GM21515 (cell line): ENCODE measurements around the gene ANKRD6.
"Not testable (repeated sequence)": the region's sequence is repeated elsewhere in the genome, so short reads cannot be mapped to it uniquely, and the experiment has no call there.

ENCODE experiments used
- ATAC-seq: cut with Tn5 transposase; IDR thresholded peaks from one replicate; pipeline ENCODE4 v1.9.1; 2021; ENCODE audit not compliant: unreplicated experiment

Gene ANKRD6

GRCh38 chr6:89641581-89641980 lies 208.6 kb downstream of the ANKRD6 start:
- not testable (repeated sequence) for ATAC-seq

DNA sequence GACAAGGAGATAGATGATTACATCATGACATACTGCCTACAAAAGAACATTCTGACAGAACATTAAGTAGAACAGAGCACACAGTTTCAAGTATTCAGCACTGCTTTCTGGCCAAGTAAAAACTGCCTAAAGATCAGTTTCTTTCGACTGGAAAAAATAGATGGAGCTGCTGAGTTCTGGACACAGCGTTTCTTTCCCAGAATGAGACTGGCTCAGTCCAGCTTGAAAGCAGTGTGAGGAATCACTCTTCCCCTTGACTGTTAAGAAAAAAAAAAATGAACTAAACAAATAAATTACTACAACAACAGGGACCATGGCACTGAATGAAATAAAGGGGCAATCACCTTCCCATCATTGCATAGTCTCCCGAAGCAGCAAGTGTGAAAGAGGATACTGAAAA lies 210.0 kb downstream of the ANKRD6 start:
- no peak for ATAC-seq

DNA sequence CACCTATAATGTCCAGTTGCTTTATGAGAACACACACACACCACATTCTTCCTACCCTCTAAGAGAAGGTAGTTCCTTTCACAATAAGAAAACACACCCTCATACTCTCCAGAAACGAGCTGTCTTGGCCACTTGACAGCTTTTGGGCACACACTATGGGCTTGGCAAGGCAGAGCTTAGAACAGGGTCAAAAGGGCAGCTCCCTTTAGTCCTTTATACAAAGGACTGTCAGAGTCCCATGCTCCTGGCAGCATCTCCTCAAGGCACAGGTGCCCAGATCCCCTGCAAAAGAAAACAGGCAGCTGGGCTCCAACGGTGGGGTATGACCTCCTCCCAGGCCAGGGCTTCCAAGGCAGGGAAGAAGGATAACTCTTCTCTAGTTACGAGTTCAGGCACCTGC lies 210.5 kb downstream of the ANKRD6 start:
- no peak for ATAC-seq

DNA sequence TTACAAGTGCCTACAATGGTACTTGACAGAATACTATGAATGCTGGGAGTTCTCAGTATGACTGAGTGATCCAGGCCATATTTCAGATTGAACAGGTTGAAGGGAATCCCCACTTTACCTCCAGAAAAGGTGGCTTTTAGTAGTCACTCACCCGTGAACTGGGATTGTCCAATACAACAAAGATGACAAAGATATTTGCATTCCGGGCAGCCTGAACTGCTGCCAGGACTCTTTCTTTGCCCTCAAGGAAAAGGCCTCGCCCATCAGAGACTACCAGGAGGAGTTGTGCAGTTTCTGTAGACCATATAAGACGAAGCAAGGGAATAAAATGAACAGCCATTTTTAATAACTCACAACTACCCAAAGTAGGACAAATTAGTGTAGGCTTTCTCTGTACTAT lies 211.9 kb downstream of the ANKRD6 start:
- no peak for ATAC-seq

DNA sequence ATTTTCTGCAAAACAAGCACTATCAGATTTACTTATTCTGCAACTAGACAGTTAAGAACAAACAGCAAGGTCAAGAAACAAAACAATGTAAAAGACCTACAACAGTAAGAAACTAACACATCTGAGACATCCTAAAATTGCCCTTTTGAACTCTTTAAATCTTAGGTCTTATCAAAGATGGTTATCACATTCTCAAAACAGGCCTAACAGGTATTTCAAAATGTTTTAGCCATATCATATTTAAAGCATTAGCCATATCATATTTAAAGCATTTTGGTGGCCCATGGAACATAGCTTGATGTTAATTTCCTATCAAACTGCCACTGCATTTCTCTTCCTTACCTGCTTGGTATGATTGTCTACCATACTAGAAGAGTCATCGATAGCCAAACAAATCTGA lies 216.7 kb downstream of the ANKRD6 start:
- ATAC-seq = no peak

GRCh38 chr6:89650579-89650978 lies 217.6 kb downstream of the ANKRD6 start:
- ATAC-seq = no peak

- ATAC-seq = no peak
Observed at GRCh38 chr6:89655122-89655521, 222.2 kb downstream of the ANKRD6 start.

GRCh38 chr6:89657445-89658158 lies 224.7 kb downstream of the ANKRD6 start:
- no peak for ATAC-seq

GRCh38 chr6:89660981-89661380 lies 228.0 kb downstream of the ANKRD6 start:
- ATAC-seq = no peak

DNA sequence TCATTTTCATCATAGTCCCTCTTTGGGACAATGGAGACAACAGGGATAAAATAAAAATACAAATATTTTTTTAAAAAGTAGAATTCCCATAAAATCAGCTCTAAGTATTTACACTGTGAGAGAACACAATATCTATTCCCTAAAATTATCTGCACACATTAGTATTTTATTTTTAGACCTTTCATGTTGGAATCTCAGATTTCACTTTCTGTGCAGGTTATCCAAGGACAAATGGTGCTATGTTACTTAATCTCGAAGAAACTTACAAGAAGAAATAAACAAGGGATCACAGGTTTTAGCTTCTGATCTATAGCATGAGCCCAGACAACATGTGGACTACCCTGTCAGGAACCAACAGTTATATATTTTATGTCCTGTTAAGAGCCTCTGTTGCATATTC lies 228.6 kb downstream of the ANKRD6 start:
- ATAC-seq = no peak

- no peak for ATAC-seq
Observed at GRCh38 chr6:89662659-89663223, 229.8 kb downstream of the ANKRD6 start.

DNA sequence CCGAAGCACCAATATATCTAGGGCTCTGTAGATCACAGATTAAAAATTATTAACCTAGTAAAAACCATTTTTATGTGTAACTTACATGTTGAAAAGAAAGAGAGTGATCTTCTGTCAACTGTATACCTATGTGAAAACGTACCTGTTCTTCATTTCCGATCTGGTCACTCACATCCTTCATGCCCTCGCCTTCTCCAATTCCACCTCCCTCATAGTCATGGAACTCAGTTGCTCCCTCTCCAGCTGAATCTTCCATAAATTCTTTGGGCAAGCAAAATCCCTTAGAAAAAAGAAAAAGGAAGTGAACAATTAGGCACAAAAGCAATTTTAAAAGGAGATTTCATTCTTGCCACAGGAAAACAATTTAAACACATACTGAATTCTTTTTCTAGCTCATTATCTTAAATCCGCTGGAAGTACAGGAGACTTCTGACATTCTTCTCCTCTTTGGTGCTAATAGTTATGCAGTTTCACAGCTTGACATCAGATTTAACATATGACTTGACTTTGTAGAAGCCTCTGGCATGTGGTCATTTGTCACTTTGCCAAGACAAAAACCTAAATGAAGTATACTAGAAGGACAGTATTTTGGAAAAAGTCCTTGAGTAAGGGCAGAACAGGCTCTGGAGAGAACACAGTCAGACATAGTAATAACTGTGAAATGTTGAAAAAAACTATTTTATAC lies 235.1 kb downstream of the ANKRD6 start:
- ATAC-seq = no peak

DNA sequence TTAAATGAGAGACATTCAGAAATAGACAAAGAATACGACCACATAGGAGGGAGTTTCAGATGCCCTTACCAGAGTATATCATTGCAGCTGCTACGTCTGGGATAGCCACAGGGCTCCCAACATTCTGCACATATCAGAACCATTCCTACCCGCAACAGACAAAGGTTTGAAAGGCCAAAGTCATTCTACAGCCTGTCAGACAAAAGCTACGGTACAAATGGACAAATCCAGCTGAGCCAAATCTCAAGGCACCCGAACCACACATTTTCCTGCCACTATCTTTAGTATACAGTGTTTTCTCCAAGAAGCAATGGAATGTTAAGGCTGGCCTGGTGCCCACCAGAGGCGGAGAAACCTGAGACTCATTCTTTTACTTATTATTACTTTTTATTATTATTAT lies 236.1 kb downstream of the ANKRD6 start:
- no peak for ATAC-seq

DNA sequence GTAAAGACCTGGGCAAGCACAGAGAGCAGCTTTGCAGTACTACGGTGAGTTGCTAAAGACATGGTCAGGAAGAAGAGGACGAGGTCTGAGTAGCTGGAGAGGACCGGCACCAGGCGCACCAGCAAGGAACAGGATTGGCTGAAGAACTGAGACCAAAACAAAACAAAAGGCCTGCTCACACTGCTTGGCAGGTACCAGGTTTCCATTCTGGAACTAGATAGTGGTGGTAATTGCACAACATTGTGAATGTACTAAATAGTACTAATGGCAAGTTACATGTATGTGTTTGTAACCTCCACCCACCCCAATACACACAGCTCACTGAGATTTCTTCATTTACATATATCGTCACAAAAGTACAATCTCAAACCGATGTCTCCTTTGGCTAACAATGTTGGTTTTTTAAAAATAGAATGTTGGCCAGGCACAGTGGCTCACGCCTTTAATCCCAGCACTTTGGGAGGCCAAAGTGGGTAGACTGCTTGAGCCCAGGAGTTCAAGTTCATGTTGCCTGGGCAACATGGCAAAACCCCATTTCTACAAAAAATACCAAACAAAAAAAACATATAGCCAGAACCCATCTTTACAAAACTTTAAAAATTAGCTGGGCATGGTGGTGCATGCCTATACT lies 238.1 kb downstream of the ANKRD6 start:
- no peak for ATAC-seq

- ATAC-seq = no peak
Observed at GRCh38 chr6:89675949-89676748, 243.2 kb downstream of the ANKRD6 start.

GRCh38 chr6:89678531-89678930 lies 245.6 kb downstream of the ANKRD6 start:
- ATAC-seq = no peak

DNA sequence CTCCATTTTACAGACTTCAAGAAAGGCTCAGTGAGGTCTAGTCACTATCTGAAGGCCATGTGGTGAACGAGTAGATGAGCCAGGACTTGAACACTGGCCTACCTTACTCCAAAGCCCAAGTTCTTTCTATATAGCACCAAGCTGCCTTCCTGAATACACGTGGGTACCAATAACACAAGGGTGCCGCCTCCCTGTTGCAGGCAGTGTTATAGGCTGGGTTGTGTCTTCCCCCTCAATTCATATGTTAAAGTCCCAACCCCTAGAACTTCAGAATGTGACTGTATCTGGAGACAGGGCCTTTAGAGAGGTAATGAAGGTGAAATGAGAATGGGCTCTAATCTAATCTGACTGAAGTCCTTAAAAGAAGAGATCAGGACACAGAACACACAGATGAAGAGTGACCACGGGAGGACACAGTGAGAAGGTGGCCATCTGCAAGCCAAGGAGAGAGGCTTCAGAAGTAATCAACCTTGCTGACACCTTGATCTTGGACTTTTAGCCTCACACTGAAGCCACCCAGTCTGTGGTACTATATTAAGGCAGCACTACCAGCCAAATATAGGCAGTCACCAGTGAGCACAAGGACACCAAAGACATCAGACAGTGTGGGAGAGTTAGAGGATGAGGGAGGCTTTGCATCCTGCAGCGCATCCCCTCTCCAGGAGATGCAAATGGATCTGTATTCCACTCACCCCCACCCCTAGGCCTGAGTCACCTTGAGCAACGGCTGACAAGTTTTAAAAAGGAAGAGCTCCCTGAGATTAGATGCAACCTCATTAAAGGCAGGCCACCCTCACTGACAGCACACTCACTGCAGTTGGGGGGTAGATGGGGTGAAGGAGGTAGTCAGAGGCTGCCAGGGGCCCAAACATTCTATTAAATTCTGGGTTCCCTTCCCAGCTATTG lies 246.5 kb downstream of the ANKRD6 start:
- ATAC-seq = no peak

GRCh38 chr6:89680150-89680549 lies 247.2 kb downstream of the ANKRD6 start:
- no peak for ATAC-seq

GRCh38 chr6:89680551-89680950 lies 247.6 kb downstream of the ANKRD6 start:
- ATAC-seq = no peak

DNA sequence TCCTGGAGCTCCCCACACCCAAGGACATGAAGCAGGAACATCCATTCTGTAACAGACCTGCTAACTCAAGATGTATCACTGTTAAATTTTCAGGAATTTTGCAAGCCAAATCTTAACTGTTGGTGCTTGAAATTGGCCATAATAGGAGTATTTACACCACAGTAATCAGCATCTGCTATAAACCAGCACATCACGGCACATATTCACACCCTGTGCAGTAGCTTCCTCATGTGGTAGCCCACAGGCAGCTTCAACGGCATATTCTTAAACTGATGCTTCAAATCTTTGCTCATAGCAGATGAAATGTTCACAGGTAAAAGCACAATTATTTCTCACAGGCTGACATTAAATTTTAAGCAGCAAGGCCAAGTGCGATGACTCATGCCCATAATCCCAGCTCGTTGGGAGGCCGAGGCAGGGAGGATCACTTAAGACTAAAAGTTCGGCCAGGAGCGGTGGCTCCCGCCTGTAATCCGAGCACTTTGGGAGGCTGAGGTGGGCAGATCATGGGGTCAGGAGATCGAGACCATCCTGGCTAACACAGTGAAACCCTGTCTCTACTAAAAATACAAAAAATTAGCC lies 249.1 kb downstream of the ANKRD6 start:
- ATAC-seq = no peak
